ENCODE results near the gene ZNF438.

ZNF438 gene

DNA sequence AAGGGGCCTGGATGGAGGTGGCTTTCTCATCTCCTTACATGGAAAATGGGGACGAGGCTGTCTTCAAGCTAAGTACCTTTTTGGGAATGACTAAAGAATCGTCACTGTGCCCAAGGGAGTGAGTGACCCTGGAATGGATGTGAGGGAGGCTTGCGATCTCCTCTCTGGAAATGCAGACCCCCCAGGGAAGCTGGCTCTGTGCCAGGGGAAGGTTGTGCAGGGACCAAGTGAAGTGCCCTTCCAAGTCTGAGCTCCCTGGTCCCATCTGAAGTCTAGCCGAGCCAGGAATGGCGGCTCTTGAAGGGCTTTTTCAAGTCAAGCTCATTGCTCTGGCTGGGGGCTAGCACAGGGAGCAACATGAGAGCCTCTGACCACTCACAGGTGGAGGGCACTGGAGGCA lies 221.2 kb downstream of the ZNF438 start:
- H2BK5ac ChIP-seq (ENCODE audit: low read length) = no peak overlapping the region
- no peak overlapping the region for H3K18ac ChIP-seq (ENCODE audit: low read length)
- H3K56ac ChIP-seq (ENCODE audit: low read length) = no peak overlapping the region
- no peak for DNase-seq
- H3K27ac ChIP-seq (ENCODE audit: low read depth, low read length) = no peak overlapping the region
- no CpG with 5 or more reads among the region's 5 CpGs for WGBS (ENCODE audit: extremely low coverage, insufficient coverage, low lambda C conversion rate)
- no peak overlapping the region for H3K23ac ChIP-seq (ENCODE audit: low read length)
- no peak overlapping the region for H3K4ac ChIP-seq (ENCODE audit: low read depth, low read length)
- H3K36me3 ChIP-seq (ENCODE audit: control insufficient read depth, insufficient read depth, low read length) = no peaks in the 10 kb centered on the region
- H3K4me1 ChIP-seq (ENCODE audit: control insufficient read depth, low read depth, low read length) = no peaks in the 10 kb centered on the region
- H2BK15ac ChIP-seq (replicated peaks; ENCODE audit: low read depth) = no peak overlapping the region
- H3K4me3 ChIP-seq (ENCODE audit: low read length) = no peak overlapping the region
- H4K8ac ChIP-seq (ENCODE audit: low read depth, low read length) = no peak overlapping the region
- H3K9ac ChIP-seq (ENCODE audit: low read length) = no peak overlapping the region
- H3K27me3 ChIP-seq (ENCODE audit: insufficient read depth, low read length, poor library complexity) = no peaks in the 10 kb centered on the region
- no peak overlapping the region for H2BK120ac ChIP-seq (ENCODE audit: low read depth, low read length)
- no peaks in the 10 kb centered on the region for H3K79me1 ChIP-seq (ENCODE audit: low read length)
- H3K79me2 ChIP-seq (ENCODE audit: control insufficient read depth, insufficient read depth, low read length) = no peaks in the 10 kb centered on the region
- no peak overlapping the region for H4K5ac ChIP-seq (ENCODE audit: low read length)
- H3K4me2 ChIP-seq (ENCODE audit: low read length) = no peak overlapping the region
- no peak overlapping the region for H2AK5ac ChIP-seq (ENCODE audit: low read length)

DNA sequence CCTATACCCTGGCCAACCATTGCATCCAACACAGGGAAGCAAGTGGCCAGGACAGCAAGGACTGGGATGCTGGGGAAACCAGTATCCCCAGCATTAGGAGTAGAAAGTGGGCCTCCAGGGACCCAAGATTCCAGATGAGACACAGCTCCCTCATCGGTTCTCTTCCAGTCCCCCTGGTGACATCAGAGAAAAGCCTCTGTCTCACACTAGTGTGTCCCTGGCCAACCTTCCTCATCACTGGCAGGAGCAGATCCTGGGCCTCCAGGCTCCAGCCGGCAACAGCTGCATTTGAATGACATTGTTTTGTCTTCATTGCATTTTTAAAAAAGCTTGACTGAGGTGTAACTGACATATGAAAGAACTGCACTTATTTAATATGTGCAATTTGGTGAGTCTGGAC lies 224.8 kb downstream of the ZNF438 start:
- H3K4ac ChIP-seq (ENCODE audit: low read depth, low read length) = no peak overlapping the region
- H4K8ac ChIP-seq (ENCODE audit: low read depth, low read length) = no peak overlapping the region
- H3K23ac ChIP-seq (ENCODE audit: low read length) = no peak overlapping the region
- no peak overlapping the region for H2AK5ac ChIP-seq (ENCODE audit: low read length)
- no peak overlapping the region for H3K9ac ChIP-seq (ENCODE audit: low read length)
- no peaks in the 10 kb centered on the region for H3K79me1 ChIP-seq (ENCODE audit: low read length)
- no peak overlapping the region for H3K4me2 ChIP-seq (ENCODE audit: low read length)
- no peak overlapping the region for H4K5ac ChIP-seq (ENCODE audit: low read length)
- no peak overlapping the region for H2BK15ac ChIP-seq (replicated peaks; ENCODE audit: low read depth)
- H3K27ac ChIP-seq (ENCODE audit: low read depth, low read length) = no peak overlapping the region
- DNase-seq = no peak
- H2BK120ac ChIP-seq (ENCODE audit: low read depth, low read length) = no peak overlapping the region
- H3K36me3 ChIP-seq (ENCODE audit: control insufficient read depth, insufficient read depth, low read length) = no peaks in the 10 kb centered on the region
- H3K4me1 ChIP-seq (ENCODE audit: control insufficient read depth, low read depth, low read length) = no peaks in the 10 kb centered on the region
- no peak overlapping the region for H3K18ac ChIP-seq (ENCODE audit: low read length)
- WGBS (ENCODE audit: extremely low coverage, insufficient coverage, low lambda C conversion rate) = no CpG with 5 or more reads among the region's 2 CpGs
- no peaks in the 10 kb centered on the region for H3K79me2 ChIP-seq (ENCODE audit: control insufficient read depth, insufficient read depth, low read length)
- H3K4me3 ChIP-seq (ENCODE audit: low read length) = no peak overlapping the region
- no peak overlapping the region for H3K56ac ChIP-seq (ENCODE audit: low read length)
- no peaks in the 10 kb centered on the region for H3K27me3 ChIP-seq (ENCODE audit: insufficient read depth, low read length, poor library complexity)
- no peak overlapping the region for H2BK5ac ChIP-seq (ENCODE audit: low read length)

DNA sequence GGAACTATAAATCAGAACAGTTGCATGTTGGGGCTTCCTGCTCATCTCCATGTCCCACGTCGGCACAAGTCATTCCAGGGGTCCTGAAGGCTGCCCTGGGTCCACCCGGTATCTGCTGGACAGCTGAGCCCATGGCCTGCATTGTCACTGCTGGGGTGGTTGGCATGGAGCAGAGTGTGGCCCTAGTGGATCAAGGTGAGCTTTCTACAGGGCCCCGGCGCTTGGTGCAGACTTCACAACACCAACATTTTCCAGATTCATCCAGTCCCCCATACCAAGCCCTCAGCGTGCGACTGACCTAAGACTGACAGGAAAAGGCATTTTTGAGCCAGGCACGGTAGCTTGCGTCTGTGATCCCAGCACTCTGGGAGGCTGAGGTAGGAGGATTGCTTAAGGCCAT lies 226.6 kb downstream of the ZNF438 start:
- Histone ChIP-seq H2BK5ac (ENCODE audit: low read length) (no peak overlapping the region), H3K4me2 (ENCODE audit: low read length) (no peak overlapping the region), H3K9ac (ENCODE audit: low read length) (no peak overlapping the region), H3K56ac (ENCODE audit: low read length) (no peak overlapping the region), H3K23ac (ENCODE audit: low read length) (no peak overlapping the region), H3K4me3 (ENCODE audit: low read length) (no peak overlapping the region), H3K79me2 (ENCODE audit: control insufficient read depth, insufficient read depth, low read length) (no peaks in the 10 kb centered on the region), H3K27me3 (ENCODE audit: insufficient read depth, low read length, poor library complexity) (no peaks in the 10 kb centered on the region), H2BK15ac (replicated peaks; ENCODE audit: low read depth) (no peak overlapping the region), H3K36me3 (ENCODE audit: control insufficient read depth, insufficient read depth, low read length) (no peaks in the 10 kb centered on the region), H4K5ac (ENCODE audit: low read length) (no peak overlapping the region), H3K4me1 (ENCODE audit: control insufficient read depth, low read depth, low read length) (no peaks in the 10 kb centered on the region), H4K8ac (ENCODE audit: low read depth, low read length) (no peak overlapping the region), H3K4ac (ENCODE audit: low read depth, low read length) (no peak overlapping the region), H3K79me1 (ENCODE audit: low read length) (no peaks in the 10 kb centered on the region), H3K27ac (ENCODE audit: low read depth, low read length) (no peak overlapping the region), H3K18ac (ENCODE audit: low read length) (no peak overlapping the region), H2AK5ac (ENCODE audit: low read length) (no peak overlapping the region), H2BK120ac (ENCODE audit: low read depth, low read length) (no peak overlapping the region)
- WGBS (ENCODE audit: extremely low coverage, insufficient coverage, low lambda C conversion rate) = no CpG with 5 or more reads among the region's 9 CpGs
- DNase-seq = no peak

DNA sequence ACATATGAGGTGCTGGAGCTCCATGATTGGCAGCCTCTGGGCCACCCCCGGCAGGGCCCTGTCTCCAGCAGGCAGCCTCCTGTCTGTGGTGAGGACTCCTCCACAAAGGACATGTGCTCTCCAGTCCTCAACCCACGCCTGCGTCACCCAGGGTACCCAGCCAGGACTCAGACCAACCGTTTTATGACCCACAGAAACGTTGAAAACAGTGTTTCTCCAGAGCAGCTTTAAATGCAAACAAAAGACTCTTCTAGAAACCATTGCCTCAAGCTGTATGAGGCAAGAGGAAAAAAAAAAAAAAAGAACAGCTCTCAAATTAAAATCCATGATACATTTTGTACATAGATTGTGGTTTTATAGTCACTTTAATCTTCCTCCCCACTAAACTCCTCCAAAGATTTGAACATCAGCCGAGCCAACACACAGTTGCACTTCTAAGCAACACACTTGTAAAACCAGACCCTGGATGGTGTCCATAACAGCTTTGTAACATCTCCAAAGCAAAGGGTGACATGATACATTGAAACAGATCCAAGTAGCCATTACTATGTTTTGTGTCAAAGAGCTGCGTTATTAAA lies 227.1 kb downstream of the ZNF438 start:
- no peak overlapping the region for H3K4me3 ChIP-seq (ENCODE audit: low read length)
- H3K56ac ChIP-seq (ENCODE audit: low read length) = no peak overlapping the region
- no CpG with 5 or more reads among the region's 7 CpGs for WGBS (ENCODE audit: extremely low coverage, insufficient coverage, low lambda C conversion rate)
- H2BK5ac ChIP-seq (ENCODE audit: low read length) = no peak overlapping the region
- no peak overlapping the region for H3K9ac ChIP-seq (ENCODE audit: low read length)
- no peaks in the 10 kb centered on the region for H3K36me3 ChIP-seq (ENCODE audit: control insufficient read depth, insufficient read depth, low read length)
- no peak for DNase-seq
- no peak overlapping the region for H3K23ac ChIP-seq (ENCODE audit: low read length)
- H3K18ac ChIP-seq (ENCODE audit: low read length) = no peak overlapping the region
- H3K4me2 ChIP-seq (ENCODE audit: low read length) = no peak overlapping the region
- no peak overlapping the region for H2BK15ac ChIP-seq (replicated peaks; ENCODE audit: low read depth)
- no peaks in the 10 kb centered on the region for H3K27me3 ChIP-seq (ENCODE audit: insufficient read depth, low read length, poor library complexity)
- H4K8ac ChIP-seq (ENCODE audit: low read depth, low read length) = no peak overlapping the region
- H2AK5ac ChIP-seq (ENCODE audit: low read length) = no peak overlapping the region
- no peak overlapping the region for H3K4ac ChIP-seq (ENCODE audit: low read depth, low read length)
- H4K5ac ChIP-seq (ENCODE audit: low read length) = no peak overlapping the region
- H3K4me1 ChIP-seq (ENCODE audit: control insufficient read depth, low read depth, low read length) = no peaks in the 10 kb centered on the region
- H3K79me2 ChIP-seq (ENCODE audit: control insufficient read depth, insufficient read depth, low read length) = no peaks in the 10 kb centered on the region
- no peaks in the 10 kb centered on the region for H3K79me1 ChIP-seq (ENCODE audit: low read length)
- H2BK120ac ChIP-seq (ENCODE audit: low read depth, low read length) = no peak overlapping the region
- H3K27ac ChIP-seq (ENCODE audit: low read depth, low read length) = no peak overlapping the region

DNA sequence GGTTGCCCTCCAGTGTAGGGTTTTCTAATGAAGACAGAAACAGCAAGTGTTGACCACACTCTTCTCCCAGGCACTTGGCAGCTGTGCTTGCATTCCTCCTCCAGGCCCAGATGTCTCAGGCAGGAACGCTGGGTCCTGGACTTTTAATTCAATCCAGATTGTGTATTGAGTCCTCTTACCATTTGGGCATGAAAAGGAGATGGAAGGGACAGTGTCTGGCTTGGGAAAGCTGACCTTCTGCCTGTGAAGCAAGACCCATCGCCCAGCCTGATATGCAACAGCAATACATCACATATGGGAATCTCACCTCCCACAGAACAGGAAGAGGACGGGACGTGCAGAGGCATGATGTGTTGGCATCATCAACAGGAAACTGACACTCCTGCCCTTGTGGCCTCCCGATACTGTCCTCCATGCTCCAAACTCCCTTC lies 227.8 kb downstream of the ZNF438 start:
- no peak for DNase-seq

DNA sequence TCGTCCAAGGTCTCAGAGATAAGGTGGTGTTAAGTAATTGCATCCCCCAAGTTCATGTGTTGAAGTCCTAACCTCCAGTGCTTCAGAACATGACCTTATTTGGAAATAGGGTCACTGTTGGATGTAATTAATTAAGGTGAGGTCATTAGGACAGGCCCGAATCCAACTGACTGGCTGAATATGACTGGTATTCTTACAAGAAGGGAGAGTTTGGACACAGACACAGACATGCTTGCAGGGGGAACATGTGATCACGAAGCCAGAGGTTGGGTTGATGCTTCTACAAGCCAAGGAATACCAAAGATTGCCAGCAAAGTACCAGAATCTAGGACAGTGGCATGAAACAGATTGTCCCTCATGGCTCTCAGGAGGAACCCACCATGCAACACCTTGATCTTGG lies 228.6 kb downstream of the ZNF438 start:
- no peaks in the 10 kb centered on the region for H3K4me1 ChIP-seq (ENCODE audit: control insufficient read depth, low read depth, low read length)
- no peak overlapping the region for H4K8ac ChIP-seq (ENCODE audit: low read depth, low read length)
- no peak overlapping the region for H3K4me3 ChIP-seq (ENCODE audit: low read length)
- H3K56ac ChIP-seq (ENCODE audit: low read length) = no peak overlapping the region
- no peak overlapping the region for H3K4me2 ChIP-seq (ENCODE audit: low read length)
- no peak for DNase-seq
- H3K4ac ChIP-seq (ENCODE audit: low read depth, low read length) = no peak overlapping the region
- no peak overlapping the region for H4K5ac ChIP-seq (ENCODE audit: low read length)
- H2AK5ac ChIP-seq (ENCODE audit: low read length) = no peak overlapping the region
- no peak overlapping the region for H3K9ac ChIP-seq (ENCODE audit: low read length)
- no peaks in the 10 kb centered on the region for H3K79me2 ChIP-seq (ENCODE audit: control insufficient read depth, insufficient read depth, low read length)
- H3K36me3 ChIP-seq (ENCODE audit: control insufficient read depth, insufficient read depth, low read length) = no peaks in the 10 kb centered on the region
- H3K27me3 ChIP-seq (ENCODE audit: insufficient read depth, low read length, poor library complexity) = no peaks in the 10 kb centered on the region
- H3K23ac ChIP-seq (ENCODE audit: low read length) = no peak overlapping the region
- no peak overlapping the region for H2BK5ac ChIP-seq (ENCODE audit: low read length)
- H2BK120ac ChIP-seq (ENCODE audit: low read depth, low read length) = no peak overlapping the region
- no peak overlapping the region for H2BK15ac ChIP-seq (replicated peaks; ENCODE audit: low read depth)
- no CpG with 5 or more reads among the region's 3 CpGs for WGBS (ENCODE audit: extremely low coverage, insufficient coverage, low lambda C conversion rate)
- H3K18ac ChIP-seq (ENCODE audit: low read length) = no peak overlapping the region
- no peaks in the 10 kb centered on the region for H3K79me1 ChIP-seq (ENCODE audit: low read length)
- no peak overlapping the region for H3K27ac ChIP-seq (ENCODE audit: low read depth, low read length)

More for the DNA sequence above, 227.8 kb downstream of the ZNF438 start:
- Histone ChIP-seq H3K4ac (ENCODE audit: low read depth, low read length) (no peak overlapping the region), H3K36me3 (ENCODE audit: control insufficient read depth, insufficient read depth, low read length) (no peaks in the 10 kb centered on the region), H3K9ac (ENCODE audit: low read length) (no peak overlapping the region), H3K27ac (ENCODE audit: low read depth, low read length) (no peak overlapping the region), H2AK5ac (ENCODE audit: low read length) (no peak overlapping the region), H3K4me2 (ENCODE audit: low read length) (no peak overlapping the region), H2BK120ac (ENCODE audit: low read depth, low read length) (no peak overlapping the region), H3K23ac (ENCODE audit: low read length) (no peak overlapping the region), H3K4me1 (ENCODE audit: control insufficient read depth, low read depth, low read length) (no peaks in the 10 kb centered on the region), H3K18ac (ENCODE audit: low read length) (no peak overlapping the region), H4K5ac (ENCODE audit: low read length) (no peak overlapping the region), H2BK5ac (ENCODE audit: low read length) (no peak overlapping the region), H3K79me1 (ENCODE audit: low read length) (no peaks in the 10 kb centered on the region), H4K8ac (ENCODE audit: low read depth, low read length) (no peak overlapping the region), H3K79me2 (ENCODE audit: control insufficient read depth, insufficient read depth, low read length) (no peaks in the 10 kb centered on the region), H3K56ac (ENCODE audit: low read length) (no peak overlapping the region), H2BK15ac (replicated peaks; ENCODE audit: low read depth) (no peak overlapping the region), H3K4me3 (ENCODE audit: low read length) (no peak overlapping the region), H3K27me3 (ENCODE audit: insufficient read depth, low read length, poor library complexity) (no peaks in the 10 kb centered on the region)
- WGBS (ENCODE audit: extremely low coverage, insufficient coverage, low lambda C conversion rate) = no CpG with 5 or more reads among the region's 5 CpGs

All from mesendoderm (in vitro differentiated cells).